HG03108 (cell line): Measurements from ENCODE around the gene ARHGAP31.
"Not testable (repeated sequence)": the region's sequence is repeated elsewhere in the genome, so short reads cannot be mapped to it uniquely, and the experiment has no call there.

Experiments used
- ATAC-seq: cut with Tn5 transposase; IDR thresholded peaks from one replicate; pipeline ENCODE4 v1.9.1; 2021; ENCODE audit warnings: moderate library complexity; ENCODE audit not compliant: unreplicated experiment

Gene ARHGAP31, protein sequence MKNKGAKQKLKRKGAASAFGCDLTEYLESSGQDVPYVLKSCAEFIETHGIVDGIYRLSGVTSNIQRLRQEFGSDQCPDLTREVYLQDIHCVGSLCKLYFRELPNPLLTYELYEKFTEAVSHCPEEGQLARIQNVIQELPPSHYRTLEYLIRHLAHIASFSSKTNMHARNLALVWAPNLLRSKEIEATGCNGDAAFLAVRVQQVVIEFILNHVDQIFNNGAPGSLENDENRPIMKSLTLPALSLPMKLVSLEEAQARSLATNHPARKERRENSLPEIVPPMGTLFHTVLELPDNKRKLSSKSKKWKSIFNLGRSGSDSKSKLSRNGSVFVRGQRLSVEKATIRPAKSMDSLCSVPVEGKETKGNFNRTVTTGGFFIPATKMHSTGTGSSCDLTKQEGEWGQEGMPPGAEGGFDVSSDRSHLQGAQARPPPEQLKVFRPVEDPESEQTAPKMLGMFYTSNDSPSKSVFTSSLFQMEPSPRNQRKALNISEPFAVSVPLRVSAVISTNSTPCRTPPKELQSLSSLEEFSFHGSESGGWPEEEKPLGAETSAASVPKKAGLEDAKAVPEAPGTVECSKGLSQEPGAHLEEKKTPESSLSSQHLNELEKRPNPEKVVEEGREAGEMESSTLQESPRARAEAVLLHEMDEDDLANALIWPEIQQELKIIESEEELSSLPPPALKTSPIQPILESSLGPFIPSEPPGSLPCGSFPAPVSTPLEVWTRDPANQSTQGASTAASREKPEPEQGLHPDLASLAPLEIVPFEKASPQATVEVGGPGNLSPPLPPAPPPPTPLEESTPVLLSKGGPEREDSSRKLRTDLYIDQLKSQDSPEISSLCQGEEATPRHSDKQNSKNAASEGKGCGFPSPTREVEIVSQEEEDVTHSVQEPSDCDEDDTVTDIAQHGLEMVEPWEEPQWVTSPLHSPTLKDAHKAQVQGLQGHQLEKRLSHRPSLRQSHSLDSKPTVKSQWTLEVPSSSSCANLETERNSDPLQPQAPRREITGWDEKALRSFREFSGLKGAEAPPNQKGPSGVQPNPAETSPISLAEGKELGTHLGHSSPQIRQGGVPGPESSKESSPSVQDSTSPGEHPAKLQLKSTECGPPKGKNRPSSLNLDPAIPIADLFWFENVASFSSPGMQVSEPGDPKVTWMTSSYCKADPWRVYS (N-terminal part only)

DNA sequence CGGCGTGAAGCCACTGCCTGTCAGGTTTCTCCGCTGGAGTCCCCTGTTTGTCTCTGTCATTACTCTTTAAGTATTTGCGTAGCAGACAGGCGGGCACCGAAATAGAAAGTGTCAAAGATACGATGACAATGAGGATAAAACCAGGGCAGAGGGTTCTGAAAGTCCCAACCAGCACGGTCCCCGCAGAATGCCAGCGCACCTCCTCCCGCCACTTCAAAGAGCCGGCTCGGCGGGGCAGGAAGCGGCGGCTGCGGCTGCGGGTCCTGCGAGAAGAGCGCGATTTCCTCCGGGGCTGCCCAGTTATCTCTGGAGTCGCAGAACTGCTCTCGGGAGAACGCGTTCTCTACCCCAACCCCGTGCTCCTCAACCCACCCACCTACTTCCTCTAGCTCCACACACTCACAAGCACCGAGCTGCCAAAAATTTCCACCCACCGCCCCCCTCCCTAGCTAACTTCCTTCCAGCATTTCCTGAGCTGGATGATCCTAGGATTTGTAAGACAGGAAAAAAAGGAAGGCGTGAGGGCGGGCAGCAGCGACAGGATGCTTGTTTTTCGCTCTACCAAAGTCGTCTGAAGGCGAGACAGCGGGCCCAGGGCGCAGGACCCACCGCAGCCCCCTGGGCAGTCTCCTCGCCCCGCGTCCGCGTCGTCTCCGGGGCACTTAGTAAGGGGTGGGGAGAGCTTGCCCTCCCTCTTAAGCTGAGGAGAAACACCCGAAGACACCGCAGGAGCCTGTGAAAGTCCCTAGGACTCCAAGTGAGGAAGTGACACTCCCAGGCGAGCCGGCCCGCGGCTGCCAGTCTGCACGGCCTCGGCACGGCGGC is at the start of gene ARHGAP31:
Gene ARHGAP31 (plus strand): TSS at position 513 of the 825 bp plus-strand sequence. CDS start 522 bp downstream, outside the sequence.
- peak; percentile 61 for ATAC-seq

DNA sequence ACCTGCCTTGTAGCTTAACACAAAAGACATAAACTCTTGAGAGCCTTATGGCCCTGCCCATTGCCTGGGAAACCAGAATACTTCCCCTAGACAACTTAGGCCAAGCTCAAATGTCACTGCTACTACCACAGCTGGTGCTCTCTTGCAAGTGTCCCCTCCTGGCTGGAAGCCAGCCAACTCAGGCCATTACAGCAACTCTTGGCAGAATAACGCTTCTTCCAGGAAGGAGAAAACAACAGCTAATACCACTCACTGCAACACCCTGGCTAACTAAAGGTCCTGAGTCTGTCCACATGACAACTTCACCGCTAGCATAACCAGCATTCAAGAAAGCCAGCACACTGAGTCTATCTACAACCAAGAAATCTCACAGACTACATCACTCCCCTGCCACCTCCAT is 48.4 kb upstream of the ARHGAP31 start:
- ATAC-seq, result no peak

DNA sequence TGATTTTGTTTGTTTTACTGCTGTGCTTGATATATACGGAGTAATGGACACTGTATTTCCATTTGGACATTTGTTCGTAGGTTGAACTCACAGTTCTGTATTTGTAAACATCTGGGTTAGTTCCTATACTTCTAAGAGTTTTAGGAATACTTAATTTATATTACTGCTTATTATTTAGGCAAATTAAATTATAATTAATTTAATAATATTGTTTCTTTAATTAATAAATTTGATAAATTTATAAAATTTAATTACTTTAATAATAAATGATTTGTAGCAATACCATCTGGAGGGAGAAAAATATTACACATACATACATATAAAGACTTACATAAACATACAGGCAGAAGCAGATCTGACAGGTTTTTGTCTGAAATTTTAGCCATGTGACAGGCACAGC is 39.0 kb upstream of the ARHGAP31 start:
- no peak for ATAC-seq

DNA sequence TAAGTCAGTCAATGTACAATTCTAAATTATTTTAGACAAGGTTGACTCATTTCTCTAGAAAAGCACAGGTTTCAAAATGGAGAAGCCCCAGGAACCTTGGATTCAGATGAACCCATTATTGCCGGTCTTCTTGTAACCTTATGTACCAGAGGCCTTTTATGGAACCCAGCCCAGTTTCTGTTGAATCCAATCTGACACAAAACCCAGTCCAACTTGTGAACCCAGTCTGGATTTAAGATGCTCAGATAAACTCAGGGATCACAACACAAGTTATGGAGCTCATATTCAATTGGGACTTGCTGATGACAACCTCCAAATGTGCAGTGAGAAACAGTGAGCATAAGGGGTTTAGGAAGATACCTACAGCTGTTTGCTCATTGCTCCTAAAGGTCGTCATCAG is 37.1 kb upstream of the ARHGAP31 start:
- ATAC-seq, result no peak

DNA sequence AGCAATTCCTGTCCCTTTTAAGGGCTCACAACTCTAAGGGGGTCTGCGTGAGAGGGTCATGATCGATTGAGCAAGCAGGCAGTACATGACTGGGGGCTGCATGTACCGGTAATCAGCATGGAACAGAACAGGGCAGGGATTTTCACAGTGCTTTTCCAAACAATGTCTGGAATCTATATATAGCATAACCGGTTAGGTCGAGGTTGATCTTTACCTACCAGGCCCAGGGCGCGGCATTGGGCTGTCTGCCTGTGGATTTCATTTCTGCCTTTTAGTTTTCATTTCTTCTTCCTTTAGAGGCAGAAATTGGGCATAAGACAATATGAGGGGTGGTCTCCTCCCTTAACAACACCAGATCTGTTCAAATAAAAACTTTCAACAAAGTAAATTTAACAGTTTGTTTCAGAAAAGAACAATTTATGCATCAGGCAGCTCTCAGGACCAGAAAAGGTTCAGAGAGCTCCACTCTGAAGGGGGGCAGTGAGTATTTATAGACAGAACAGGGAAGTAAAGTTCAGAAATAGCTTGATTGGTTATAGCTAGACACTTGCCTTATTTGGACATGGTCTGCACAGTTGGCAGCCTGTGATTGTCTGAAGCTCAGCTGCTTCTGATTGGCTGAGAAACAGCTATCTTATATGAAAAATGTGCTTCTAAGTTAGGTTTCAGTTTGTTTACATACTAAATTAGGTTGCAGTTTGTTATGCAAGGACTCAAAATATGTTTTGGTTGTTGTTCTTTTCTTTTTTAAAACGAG is 36.4 kb upstream of the ARHGAP31 start:
- ATAC-seq, result peak; percentile 55

DNA sequence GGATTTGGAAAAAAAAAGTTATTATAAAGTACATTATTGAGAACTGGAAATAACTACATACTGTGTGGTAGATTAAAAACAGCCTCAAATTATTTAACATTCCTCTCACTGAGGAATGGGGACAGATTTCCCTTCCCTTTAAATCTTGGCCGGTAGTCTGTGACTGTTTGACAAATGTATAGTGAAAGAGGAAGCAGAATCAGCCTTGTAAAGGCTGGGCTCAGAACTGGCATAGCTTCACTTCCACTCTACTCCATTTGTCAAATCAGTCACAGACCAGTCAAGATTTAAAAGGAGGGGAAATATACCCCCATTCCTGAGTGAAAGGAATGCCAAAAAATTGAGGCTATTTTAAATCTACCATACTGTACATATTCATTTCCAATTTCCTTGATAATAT is 35.3 kb upstream of the ARHGAP31 start:
- ATAC-seq, result peak; percentile 96

DNA sequence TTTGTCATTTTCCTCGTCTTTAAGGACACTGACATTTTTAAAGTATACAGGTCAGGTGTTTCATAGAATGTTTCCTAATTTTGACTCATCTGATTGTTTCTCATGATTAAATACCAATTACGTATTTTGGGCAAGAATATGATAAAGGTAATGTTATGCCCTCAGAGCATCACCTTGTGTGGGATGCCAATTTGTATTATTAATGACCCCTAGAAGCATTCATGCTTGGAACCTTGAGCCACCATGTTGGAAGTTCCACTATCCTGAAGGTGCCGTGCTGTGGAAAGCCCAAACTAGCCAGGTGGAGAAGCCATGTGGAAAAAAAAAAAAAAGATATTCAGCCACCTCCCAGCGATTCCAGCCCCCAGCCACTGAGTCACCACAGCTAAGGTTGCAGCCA is 34.4 kb upstream of the ARHGAP31 start:
- ATAC-seq, result no peak

DNA sequence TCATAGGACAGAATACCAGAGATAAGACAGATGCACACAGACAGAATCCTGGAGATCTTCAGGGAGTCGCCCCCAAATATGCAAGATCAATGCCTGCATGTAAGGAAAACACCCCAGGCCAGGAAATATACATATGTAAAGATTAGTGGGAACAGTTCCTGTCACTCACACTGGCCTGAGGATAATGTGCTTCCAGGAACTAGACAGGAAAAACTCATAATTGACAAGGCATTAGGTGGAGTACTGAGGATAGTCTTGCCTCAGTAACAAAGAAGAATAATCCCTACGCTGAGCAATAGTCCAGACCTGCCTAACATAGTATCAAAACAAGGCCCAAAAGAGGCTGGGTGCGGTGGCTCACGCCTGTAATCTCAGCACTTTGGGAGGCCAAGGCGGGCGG is 33.1 kb upstream of the ARHGAP31 start:
- no peak for ATAC-seq

DNA sequence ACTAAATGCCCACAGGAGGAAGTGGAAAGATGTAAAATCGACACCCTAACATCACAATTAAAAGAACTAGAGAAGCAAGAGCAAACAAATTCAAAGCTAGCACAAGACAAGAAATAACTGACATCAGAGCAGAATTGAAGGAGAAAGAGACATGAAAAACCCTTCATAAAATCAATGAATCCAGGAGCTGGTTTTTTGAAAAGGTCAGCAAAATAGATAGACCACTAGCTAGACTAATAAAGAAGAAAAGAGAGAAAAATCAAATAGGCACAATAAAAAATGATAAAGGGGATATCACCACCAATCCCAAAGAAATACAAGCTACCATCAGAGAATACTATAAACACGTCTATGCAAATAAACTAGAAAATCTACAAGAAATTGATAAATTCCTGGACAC is 24.0 kb upstream of the ARHGAP31 start:
- not testable (repeated sequence) for ATAC-seq

DNA sequence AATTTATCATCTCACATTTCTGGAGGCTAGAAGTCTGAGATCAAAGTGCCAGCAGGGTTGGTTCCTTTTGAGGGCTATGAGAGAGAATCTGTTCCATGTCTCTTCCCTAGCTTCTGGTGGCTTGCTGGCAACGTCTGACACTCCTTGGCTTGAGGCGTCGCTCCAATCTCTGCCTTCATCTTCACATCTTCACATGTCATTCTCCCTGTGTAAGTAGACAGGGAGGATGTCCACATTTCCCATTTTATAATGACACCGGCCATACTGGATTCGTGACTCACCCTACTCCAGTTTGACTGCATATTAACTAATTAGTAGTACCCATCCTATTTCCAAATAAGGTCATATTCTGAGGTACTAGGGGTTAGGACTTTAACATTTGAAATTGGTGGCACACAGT is 17.5 kb upstream of the ARHGAP31 start:
- no peak for ATAC-seq

DNA sequence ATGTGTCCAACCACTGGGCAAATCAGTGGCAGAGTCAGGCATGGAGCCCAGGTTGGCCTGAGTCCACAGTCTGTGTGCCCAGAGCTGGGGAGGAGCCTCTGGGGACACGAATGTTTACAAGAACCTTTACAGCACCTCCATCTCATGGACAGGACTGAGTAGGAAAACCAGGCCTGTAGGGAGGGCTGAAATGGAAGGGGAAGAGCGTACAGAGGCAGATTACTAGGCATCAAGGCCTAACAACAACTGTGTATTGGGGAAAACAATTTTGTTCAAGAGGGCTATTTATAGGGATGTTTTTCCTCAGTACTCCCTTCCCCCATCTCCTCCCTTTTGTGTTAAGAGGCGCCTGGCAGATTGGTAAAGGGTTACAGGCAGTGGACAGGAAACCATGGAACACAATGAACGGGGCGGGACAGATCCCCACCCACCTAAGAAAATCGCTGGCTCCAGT is 15.1 kb upstream of the ARHGAP31 start:
- no peak for ATAC-seq

DNA sequence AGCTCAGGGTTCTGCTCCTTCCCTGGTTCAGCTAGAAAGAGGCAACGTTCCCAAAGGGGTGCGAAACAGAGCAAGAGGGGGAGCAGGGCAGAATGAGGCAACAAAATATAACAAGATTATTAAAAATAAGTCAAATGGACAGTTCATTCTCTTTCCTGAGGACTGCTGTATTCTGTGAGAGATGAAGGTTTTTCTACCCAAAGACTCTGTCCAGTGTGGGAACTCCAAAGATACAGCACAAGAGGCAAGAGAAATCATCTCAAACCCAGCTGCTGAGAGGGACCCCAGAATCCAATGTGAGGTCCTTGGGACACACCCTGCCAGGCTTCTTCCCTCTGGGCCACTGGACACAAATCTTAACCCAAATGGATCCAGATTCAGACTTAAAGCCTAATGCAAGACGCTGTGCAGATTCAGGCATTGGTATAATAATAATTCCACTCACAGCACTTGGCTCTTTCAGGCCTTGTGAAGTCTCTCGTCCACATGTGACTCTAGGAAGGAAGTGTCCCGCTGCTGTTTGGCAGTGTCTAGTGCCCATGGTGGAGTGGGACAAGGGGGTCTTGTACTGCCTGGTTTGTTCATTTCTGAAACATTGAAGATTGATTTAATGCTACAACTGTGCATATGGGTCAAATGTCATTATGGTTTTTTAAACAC is 14.5 kb upstream of the ARHGAP31 start:
- ATAC-seq, result no peak

DNA sequence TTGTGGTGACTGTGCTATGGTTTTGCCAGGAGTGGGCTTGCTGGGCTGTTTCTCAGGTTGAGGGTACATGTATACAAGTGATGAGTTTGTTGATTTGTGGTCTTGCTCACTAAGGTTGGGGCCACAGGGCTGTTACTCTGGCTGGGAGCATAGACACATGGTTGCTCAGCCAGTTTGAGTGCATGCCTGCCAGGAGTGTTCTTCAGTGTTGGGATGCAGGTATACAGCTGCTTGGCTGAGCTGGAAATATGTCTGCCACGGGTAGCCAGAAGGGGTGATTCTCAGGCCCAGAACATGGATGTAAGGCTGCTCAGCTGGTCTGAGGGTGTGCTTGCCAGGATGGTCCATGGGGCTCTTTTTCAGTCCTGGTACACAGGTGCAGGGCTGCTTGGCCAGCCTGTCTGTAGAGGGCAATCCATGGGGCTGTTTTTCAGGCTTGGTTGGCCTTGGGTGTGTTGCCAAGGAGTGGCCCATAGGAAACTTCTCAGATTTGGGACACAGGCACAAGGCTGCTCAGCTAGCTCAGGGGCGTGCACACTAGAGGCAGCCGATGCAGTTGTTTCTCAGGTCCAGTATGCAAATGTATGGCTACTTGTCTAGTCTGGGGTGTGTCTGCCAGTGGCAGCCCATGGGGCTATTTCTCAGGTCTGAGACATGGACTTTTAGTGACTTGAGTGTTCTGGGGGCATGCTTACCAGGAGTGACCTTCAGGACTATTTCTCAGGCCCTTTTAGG is 5.3 kb upstream of the ARHGAP31 start:
- no peak for ATAC-seq

DNA sequence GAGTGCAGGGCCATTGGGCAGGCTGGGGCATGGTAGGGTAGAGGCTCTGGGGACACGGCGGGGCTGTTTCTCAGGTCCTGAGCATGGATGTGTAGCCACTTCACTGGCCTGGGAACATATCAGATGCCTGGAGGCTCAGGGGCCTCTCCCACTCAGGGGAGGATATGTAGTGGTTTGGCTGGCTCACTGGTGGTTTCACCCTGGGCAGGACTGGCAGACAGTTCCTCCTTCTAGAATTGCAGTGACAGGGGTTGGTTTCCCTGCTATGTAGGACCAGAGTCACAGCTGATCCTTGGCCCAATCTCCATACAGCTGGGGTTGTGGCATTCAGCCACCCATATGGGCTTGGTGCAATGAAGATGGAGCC is 4.8 kb upstream of the ARHGAP31 start:
- no peak for ATAC-seq

DNA sequence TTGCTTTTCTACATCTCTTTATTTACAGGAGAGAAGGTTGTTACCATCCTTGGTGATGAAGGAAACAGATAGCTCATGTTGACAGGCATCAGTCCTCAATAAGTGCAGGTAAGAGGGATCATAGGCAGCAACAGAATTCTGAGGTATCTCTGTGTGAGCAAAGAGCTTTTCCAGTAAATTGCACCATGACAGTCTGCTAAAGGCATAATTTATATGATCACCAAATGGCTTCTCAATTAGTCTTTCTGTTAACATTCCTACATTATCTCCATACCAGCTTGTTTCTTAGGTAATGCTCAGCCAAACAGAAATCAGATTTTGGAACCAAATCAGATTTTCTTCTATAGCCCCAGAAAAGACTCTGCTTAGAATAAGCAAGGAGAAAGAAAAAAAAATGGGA is 3.6 kb upstream of the ARHGAP31 start:
- no peak for ATAC-seq

DNA sequence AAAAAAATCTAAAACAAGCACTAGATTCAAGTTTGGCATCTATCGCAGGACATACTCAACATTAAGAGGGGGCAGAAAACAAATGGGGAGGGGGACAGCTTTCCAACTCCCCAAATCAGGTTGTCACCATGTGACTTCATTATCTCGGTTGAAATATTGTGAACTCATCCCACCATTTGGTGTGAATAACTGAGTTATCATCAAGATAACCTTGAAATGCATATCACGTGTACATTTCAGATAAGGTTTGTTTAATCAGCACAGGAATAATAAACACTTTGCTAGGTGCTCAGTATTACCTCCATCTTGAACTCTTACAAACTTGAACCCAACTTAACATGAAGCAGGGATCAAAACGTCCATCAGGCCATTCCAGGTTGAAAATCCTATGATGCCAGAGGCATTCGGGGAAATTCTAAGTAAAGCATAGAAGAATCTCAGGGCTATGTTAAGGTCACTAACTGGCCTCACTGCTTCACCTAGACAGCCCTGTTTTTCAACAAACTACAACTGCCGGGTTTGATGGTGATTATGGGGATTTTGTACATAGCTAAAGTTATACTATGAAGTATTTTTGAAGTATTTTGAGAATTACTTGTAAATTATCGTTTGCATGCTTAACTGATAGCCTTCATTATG is 3.0 kb upstream of the ARHGAP31 start:
- ATAC-seq, result no peak

DNA sequence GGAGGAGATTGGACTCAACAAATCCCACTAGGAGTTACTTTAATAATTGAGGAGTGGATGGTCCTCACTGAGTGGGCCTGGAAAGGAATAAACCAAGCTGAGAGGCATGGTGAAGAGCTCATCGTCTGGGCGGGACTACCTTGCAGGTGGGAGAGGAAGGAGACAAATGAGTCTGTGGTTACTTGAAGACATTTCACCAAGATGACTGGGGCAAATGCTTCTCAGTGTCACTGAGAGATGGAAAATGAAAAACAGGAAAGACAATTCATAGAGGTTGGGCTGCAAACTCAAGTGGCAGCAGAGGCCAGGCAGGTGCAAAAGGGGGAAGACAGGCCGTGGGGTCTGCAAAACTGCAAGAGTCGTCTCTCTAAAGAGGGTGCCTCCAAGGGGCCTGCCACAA is 1.5 kb upstream of the ARHGAP31 start:
- no peak for ATAC-seq
